Keratinocyte (primary cell): ENCODE measurements around the gene ARHGEF6. TPM values are rescaled to one million over a fixed set of nuclear protein-coding genes. Genes with fewer than 3 reads are reported as not detected.

Source experiments
- DNase-seq: peaks from one replicate; pipeline ENCODE4 v3.0.0-alpha.2; 2011; ENCODE audit warnings: low read depth, missing footprints, low spot score
- FAIRE-seq: peaks from 2 replicates; lab custom pipeline; 2011; peaks lifted over from hg19 to GRCh38; lab: Jason Lieb, UNC
- H2AFZ ChIP-seq: 2 replicates; pipeline ENCODE4 v1.6.0; 2012; ENCODE audit warnings: low read length, control low read depth, inconsistent platforms; ENCODE audit not compliant: control insufficient read depth
- H3K27ac ChIP-seq: 2 replicates; pipeline ENCODE4 v1.5.1; 2011; ENCODE audit warnings: low read length; ENCODE audit not compliant: control insufficient read depth, insufficient read depth
- H3K27me3 ChIP-seq: 3 replicates; pipeline ENCODE4 v1.6.0; 2011; ENCODE audit warnings: low read length; ENCODE audit not compliant: control insufficient read depth, insufficient read depth; ENCODE audit errors: extremely low read depth
- H3K36me3 ChIP-seq, 2 experiments: 2 replicates in 1 of 2; 3 replicates in 1 of 2; pipeline ENCODE4 v1.5.1; 2011; ENCODE audit warnings: low read length in 2 of 2, mild to moderate bottlenecking in 1 of 2; ENCODE audit not compliant: control insufficient read depth in 2 of 2, insufficient read depth in 2 of 2; ENCODE audit errors: extremely low read depth in 1 of 2
- H3K4me1 ChIP-seq: 3 replicates; pipeline ENCODE4 v1.5.1; 2011; ENCODE audit warnings: low read length; ENCODE audit not compliant: control insufficient read depth, insufficient read depth; ENCODE audit errors: extremely low read depth
- H3K4me2 ChIP-seq: 3 replicates; pipeline ENCODE4 v1.6.0; 2011; ENCODE audit warnings: low read depth, low read length; ENCODE audit not compliant: control insufficient read depth, insufficient read depth; ENCODE audit errors: extremely low read depth
- H3K4me3 ChIP-seq, 3 experiments: fragments of 200-600 bp in 1 of 3; sonication (generic) in 1 of 3; 2 replicates in 2 of 3; 3 replicates in 1 of 3; pipeline ENCODE4 v1.5.1; 2011 to 2016; ENCODE audit warnings: low read length in 3 of 3, mild to moderate bottlenecking in 3 of 3, control low read depth in 2 of 3, inconsistent platforms in 1 of 3, low read depth in 1 of 3, mixed read lengths in 1 of 3, mixed run types in 1 of 3, moderate library complexity in 1 of 3; ENCODE audit not compliant: control insufficient read depth in 2 of 3, insufficient read depth in 2 of 3; ENCODE audit errors: extremely low read depth in 1 of 3
- H3K79me2 ChIP-seq: 2 replicates; pipeline ENCODE4 v1.6.0; 2012; ENCODE audit warnings: low read length; ENCODE audit not compliant: control insufficient read depth, insufficient read depth
- H3K9ac ChIP-seq: 3 replicates; pipeline ENCODE4 v1.6.0; 2011; ENCODE audit warnings: low read length; ENCODE audit not compliant: control insufficient read depth, insufficient read depth; ENCODE audit errors: extremely low read depth
- H3K9me1 ChIP-seq: 3 replicates; pipeline ENCODE4 v1.6.0; 2011; ENCODE audit warnings: low read length; ENCODE audit not compliant: control insufficient read depth, insufficient read depth; ENCODE audit errors: extremely low read depth
- H3K9me3 ChIP-seq: 2 replicates; pipeline ENCODE4 v1.5.1; 2012; ENCODE audit warnings: low read depth, low read length; ENCODE audit not compliant: control insufficient read depth
- H4K20me1 ChIP-seq: 3 replicates; pipeline ENCODE4 v1.6.0; 2011; ENCODE audit warnings: low read length; ENCODE audit not compliant: control insufficient read depth, insufficient read depth; ENCODE audit errors: extremely low read depth
- EZH2 ChIP-seq: IDR thresholded peaks from one replicate; pipeline ENCODE4 v1.6.1; 2012; ENCODE audit warnings: inconsistent platforms, mild to moderate bottlenecking, low read length, moderate library complexity
- dilution Hi-C: fragments of 300-500 bp; cut with MboI; formaldehyde crosslinking; loops from one replicate; pipeline ENCODE4 v1.7.0; 2020; ENCODE audit warnings: low sequenced_read_pairs; ENCODE audit not compliant: extremely low pct_ligation_motif_present
- polyA plus RNA-seq, 5 experiments: library from polyadenylated mRNA; depleted of rRNA in 3 of 5; stranded (reverse) in 3 of 5; stranded (forward) in 1 of 5; unstranded in 1 of 5; fragments of >200 nt; gene quantifications; 1 replicate in 1 of 5; 2 replicates in 3 of 5; 3 replicates in 1 of 5; pipeline versions ENCODE4 v1.2.1 to v1.2.3, GENCODE V29; 2011 to 2012; ENCODE audit warnings: missing spikeins in 2 of 5, low read depth in 1 of 5, low replicate concordance in 1 of 5
- TF ChIP-seq, protein P1 (sequence below), 3 experiments: IDR thresholded peaks in 1 of 3; conservative IDR thresholded peaks in 1 of 3; optimal IDR thresholded peaks in 1 of 3; 2 replicates in 2 of 3; 3 replicates in 1 of 3; pipeline versions ENCODE3 to v1.5.1; 2011; ENCODE audit warnings: low read length in 3 of 3, mild to moderate bottlenecking in 3 of 3, moderate library complexity in 2 of 3, control low read depth in 1 of 3, inconsistent platforms in 1 of 3; ENCODE audit not compliant: insufficient read depth in 2 of 3; ENCODE audit errors: extremely low read depth in 1 of 3

Gene ARHGEF6
- polyA plus RNA-seq, 1 donor (not counting 4 experiments of a cell fraction or from before 2014, with no cell fraction given) = 0.18 TPM

GRCh38 chrX:136626891-136627290 is 153.8 kb downstream of the ARHGEF6 start:
- no peaks in the 10 kb centered on the region for H3K79me2 ChIP-seq
- dilution Hi-C loops = no loop called here

GRCh38 chrX:136626237-136626636 is 154.5 kb downstream of the ARHGEF6 start:
- H3K27ac ChIP-seq = no peak overlapping the region
- H3K79me2 ChIP-seq = no peaks in the 10 kb centered on the region
- H3K4me2 ChIP-seq = no peak overlapping the region
- dilution Hi-C loops = no loop called here
- H3K9me3 ChIP-seq = no peaks in the 10 kb centered on the region
- no peak overlapping the region for H2AFZ ChIP-seq
- no peak overlapping the region for H3K4me3 ChIP-seq
- FAIRE-seq = no peak
- no peaks in the 10 kb centered on the region for H3K9me1 ChIP-seq
- TF ChIP-seq, protein P1, sequence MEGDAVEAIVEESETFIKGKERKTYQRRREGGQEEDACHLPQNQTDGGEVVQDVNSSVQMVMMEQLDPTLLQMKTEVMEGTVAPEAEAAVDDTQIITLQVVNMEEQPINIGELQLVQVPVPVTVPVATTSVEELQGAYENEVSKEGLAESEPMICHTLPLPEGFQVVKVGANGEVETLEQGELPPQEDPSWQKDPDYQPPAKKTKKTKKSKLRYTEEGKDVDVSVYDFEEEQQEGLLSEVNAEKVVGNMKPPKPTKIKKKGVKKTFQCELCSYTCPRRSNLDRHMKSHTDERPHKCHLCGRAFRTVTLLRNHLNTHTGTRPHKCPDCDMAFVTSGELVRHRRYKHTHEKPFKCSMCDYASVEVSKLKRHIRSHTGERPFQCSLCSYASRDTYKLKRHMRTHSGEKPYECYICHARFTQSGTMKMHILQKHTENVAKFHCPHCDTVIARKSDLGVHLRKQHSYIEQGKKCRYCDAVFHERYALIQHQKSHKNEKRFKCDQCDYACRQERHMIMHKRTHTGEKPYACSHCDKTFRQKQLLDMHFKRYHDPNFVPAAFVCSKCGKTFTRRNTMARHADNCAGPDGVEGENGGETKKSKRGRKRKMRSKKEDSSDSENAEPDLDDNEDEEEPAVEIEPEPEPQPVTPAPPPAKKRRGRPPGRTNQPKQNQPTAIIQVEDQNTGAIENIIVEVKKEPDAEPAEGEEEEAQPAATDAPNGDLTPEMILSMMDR (optimal IDR thresholded peaks at IDR 0.05 in 1 of 3, IDR thresholded peaks at IDR 0.05 in 1 of 3, conservative IDR thresholded peaks at IDR 0.05 in 1 of 3; ENCODE audit: extremely low read depth in 1 of 3, insufficient read depth in 2 of 3, low read length in 3 of 3) = no peak
- TF ChIP-seq EZH2 = no peak
- H3K27me3 ChIP-seq = peaks cover 3% of the 10 kb centered on the region
- no peaks in the 10 kb centered on the region for H3K36me3 ChIP-seq
- H4K20me1 ChIP-seq = no peaks in the 10 kb centered on the region
- DNase-seq = no peak
- no peak overlapping the region for H3K9ac ChIP-seq
- no peaks in the 10 kb centered on the region for H3K4me1 ChIP-seq

More at GRCh38 chrX:136626891-136627290, 153.8 kb downstream of the ARHGEF6 start:
- Histone ChIP-seq H3K27ac (no peak overlapping the region), H3K9ac (no peak overlapping the region), H3K4me2 (no peak overlapping the region), H4K20me1 (no peaks in the 10 kb centered on the region), H3K36me3 (no peaks in the 10 kb centered on the region), H3K4me1 (no peaks in the 10 kb centered on the region), H3K9me1 (no peaks in the 10 kb centered on the region), H2AFZ (no peak overlapping the region), H3K27me3 (peaks cover 3% of the 10 kb centered on the region), H3K9me3 (no peaks in the 10 kb centered on the region), H3K4me3 (no peak overlapping the region)
- no peak for TF ChIP-seq EZH2
- TF ChIP-seq, protein P1 (optimal IDR thresholded peaks at IDR 0.05 in 1 of 3, IDR thresholded peaks at IDR 0.05 in 1 of 3, conservative IDR thresholded peaks at IDR 0.05 in 1 of 3; ENCODE audit: extremely low read depth in 1 of 3, insufficient read depth in 2 of 3, low read length in 3 of 3) = no peak
- no peak for DNase-seq
- FAIRE-seq = no peak
